Occipital lobe (tissue), 2 donors: ENCODE measurements around the gene PIK3R6. TPM values are rescaled to one million over a fixed set of nuclear protein-coding genes. Genes with fewer than 3 reads are reported as not detected.
"Not testable (repeated sequence)": the region's sequence is repeated elsewhere in the genome, so short reads cannot be mapped to it uniquely, and the experiment has no call there.

Source experiments
- DNase-seq: peaks from one replicate; lab custom pipeline; 2025; lab: John Stamatoyannopoulos, UW
- total RNA-seq: library from RNA; depleted of rRNA; stranded (reverse); fragments of >200 nt; gene quantifications from one replicate; pipeline ENCODE4 v1.2.3, GENCODE V29; 2014

The PIK3R6 gene
- total RNA-seq, 1 donor from 2014 or later = 0.47 TPM

DNA sequence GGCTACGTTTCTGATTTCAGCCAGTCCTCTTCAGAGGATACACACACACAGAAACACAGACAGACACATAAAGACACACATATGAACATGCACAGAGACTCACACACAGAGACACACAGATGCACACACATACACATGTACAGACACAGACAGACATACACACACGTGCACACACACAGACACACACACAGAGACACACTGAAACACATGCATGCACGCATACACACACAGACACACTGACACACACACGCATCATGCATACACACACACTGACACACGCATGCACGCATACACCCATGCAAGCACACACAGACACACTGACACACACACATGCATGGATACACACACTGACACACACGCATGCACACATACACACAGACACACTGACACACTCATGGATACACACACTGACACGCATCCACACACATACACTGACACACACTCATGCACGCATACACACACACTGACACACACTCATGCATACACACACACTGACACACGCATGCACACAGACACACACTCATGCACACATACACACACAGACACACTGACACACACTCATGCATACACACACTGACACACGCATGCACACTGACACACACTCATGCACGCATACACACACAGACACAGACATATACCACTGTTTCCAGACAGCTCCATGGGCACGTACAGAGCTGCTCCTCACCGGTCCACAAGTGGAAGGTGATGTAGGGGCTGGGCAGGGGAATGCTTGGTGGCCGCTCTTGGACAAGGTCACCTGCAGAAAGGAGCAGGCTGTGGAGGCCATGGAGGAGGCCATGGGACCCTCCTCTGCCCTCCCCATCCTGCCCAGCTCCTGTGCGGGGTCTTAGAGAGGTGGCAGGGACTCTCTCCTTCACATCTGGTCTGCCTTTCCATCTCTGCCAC is 38.2 kb downstream of the PIK3R6 start:
- no peak for DNase-seq

DNA sequence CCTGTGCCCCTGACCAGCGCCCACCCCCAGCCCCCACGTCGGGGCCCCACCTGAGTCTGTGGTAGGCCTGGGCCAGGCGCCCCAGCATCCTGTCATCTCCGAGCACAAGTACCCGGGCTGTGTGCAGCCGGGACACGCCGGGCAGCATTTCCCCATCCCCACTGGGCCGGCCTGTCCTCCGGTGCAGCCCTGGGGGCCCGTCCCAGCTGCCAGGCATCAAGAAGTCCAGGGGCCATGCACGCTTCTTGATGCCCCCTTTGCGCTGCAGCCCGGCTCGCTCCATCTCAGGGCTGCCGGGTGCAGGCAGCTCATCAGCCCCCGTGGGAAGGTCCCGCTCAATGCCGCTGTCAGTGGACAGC is 39.0 kb downstream of the PIK3R6 start:
- DNase-seq = no peak

DNA sequence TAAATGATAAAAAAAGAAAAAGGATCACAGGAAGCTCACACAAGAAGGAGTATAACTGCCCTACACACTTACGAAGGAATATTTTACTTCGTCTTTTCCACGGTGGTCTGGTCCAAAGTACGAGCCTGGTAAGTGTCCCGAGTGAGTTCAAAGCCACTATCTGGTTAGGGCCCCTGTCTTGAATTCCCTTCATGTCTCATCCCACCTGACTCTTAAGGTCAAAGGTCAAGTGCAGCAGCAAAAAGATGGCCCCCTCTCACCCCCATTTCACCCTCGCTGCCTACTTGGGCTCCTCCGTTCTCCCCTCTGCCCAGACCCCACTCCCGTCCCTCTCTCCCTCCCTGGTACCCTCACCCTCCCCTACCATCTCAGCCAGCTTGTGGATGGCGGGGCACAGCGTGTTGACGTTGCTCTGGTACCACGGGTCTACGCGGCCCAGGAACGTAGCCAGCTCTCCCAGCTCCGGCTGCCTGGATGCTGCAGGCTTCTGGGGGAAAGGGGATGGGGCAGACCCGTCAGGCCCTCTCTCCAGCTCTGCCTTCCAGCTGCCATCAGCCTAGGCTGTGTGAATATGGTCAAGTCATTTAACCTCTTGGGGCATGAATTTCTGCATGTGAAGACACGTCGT is 40.6 kb downstream of the PIK3R6 start:
- no peak for DNase-seq

DNA sequence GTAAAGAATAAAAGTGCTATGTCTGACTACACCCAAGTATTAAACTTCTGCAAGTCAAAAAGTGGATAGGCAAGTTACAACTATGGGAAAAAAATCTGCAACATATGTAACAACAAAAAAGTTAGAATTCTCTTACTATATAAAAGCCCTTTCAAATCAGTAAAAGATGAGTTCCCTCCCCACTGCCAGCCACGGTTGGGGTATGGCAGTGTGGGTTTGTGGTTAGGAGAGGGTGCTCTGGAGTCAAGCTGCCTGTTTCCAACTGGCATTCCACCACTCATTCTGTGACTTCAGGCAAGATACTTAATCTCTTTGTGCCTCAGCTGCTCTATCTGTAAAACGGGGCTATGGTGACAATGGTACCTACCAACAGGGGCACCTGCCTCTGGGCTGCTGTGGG is 41.7 kb downstream of the PIK3R6 start:
- no peak for DNase-seq

DNA sequence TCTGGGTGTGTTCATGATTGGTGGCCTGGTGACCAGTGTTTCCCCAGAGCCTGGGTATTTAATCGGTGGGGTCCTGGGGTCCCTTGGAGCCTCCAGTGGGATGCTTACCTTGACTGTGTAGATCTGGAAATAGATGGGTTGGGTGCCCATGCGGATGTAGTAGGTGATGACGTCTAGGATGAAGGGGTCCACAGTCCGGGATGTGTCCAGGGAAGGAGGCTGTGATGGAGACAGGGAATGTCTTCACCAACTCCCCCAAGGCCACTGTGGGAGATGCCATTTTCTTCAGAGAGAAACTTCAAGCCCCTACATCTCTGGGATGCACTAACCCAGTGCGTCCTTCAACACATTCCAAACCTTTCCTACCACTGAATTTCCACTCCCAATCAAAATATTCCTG is 44.2 kb downstream of the PIK3R6 start:
- no peak for DNase-seq

DNA sequence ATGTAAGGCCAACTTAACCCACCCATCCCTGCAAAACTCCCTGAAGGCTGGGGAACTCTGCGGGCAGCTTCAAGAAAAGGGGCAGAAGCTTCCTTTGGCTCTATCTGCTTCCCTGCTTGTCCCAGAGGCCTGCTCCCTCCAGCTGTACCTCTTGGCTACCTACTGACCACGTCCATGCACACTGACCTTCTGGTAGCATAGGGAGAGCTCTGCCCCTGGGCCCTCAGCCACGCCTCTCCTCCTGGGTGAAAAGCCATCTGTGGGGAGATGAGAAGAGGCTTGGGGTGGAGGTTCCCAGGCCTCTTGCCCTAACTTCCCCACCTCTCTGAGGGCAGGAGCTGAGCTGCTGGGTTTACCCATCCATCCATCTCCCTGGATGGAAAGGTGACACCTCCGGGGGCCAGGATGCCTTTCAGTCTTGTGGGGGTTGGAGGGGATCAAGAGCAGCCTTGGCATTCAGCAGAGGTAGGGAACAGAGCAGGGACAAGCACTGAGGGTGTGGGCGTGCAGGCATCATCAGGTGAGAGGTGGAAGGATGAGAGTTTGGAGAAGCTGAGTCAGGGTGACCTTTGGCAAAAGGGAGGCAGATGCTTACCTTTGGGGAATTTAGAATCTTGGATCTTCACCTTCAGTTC is 45.0 kb downstream of the PIK3R6 start:
- no peak for DNase-seq

DNA sequence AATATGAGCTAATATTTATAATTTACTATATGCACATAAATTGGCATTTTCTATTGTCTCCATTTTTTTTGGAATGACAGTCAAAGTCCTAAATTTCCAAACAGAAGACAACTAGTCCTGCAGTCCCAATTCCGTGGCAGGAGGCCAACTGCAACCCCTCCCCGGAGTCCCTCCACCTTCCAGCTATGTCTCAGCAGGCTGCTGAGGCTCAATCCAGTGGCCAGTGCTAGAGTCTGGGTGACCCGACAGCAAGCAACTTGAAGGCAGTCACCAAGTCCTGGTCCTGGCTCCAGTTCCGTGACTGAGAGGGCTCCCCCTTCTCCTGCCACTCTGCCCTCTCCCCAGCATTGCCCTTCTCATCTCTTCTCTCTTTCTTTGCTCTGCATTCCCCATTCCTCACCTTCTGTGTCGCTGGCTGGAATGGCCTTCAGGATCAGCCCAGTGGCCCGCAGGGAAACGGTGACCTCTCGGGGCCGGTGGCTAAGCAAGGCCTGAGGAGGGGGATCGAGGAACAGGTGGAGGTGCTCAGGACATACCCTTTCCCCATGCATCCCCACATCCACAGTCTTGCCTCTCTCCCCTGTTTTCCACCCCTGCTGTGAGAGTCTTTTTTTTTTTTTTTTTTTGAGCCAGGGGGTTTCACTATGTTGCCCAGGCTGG is 45.9 kb downstream of the PIK3R6 start:
- DNase-seq = no peak

DNA sequence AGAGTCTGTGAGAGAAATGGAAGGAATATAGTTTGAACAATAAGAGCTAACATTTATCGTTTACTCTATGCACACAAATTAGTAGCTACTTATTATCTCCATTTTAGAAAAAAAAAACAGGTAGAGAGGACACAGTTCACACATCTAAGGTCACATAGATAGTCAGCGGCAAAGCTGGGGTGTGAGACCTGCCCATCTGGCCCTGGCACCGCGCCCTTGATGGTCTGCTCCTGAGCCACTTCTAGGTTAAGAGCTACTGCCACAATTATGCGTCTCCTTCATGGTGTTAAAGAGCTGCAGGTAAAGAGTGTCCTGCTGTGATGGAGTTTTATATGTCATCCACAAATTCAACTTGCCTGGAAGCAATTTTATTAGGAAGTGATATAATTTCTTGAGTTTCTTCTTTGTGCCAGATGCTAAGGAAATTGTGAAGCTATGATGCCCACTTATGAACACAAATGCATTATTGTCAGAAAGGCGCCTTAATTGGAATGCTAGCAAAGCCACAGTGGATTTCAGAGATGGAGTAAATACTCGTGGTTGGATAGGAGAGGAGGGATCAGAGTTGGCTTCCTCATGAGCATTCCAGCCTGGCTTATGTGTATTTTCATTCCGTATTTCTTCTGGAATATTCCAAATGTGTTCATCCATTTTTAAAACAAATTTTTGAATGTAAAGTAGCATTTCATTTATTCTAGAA is 47.0 kb downstream of the PIK3R6 start:
- DNase-seq = no peak

DNA sequence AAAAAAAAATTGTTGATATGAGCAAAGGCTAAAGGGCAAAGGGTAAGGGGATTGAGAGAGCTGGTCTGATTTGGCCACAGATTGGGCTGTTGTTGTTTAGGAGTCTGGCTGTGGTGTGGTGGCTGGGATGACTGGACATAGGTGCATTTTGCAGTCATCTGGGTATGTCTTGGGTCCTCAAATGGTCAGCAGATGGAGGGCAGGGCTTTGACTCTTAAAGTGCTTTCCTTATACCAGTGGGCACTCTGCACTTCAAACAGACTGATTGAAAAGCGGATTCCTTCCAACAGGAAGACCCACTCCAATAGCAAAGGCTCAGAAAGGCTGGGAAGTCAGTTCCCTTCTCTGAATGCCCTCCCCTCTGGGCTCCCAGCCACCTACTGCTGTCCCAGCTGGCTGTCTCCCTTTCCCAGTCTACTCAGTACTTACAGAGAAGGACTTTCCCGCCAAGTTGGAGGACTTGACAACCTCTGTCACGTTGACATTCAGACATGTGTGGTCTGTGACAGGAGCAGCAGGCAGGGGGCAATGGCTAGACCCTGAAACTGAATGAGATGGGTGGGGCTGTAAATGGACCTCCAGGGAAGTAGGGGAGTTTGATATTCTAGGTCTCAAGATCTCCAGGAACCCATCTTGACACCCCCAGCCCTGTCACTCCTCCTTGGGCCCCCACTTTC is 48.7 kb downstream of the PIK3R6 start:
- no peak for DNase-seq

DNA sequence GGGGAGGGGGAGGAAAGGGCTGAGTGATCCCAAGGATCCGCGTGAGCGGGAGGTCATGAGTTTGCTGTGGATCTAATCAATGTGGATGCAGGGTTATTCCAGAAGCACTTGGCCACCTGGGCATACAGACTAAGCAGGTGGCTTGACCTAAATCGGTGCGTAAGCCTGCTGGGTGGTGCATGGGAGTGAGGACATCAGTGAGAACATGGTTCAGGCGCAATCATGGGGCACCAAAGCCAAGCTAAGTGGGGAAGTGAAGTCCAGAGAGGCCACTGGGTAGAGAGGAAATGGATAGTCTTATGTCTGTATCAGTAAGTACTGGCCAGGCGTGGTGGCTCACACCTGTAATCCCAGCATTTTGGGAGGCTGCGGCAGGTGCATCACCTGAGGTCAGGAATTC is 49.4 kb downstream of the PIK3R6 start:
- DNase-seq = no peak

DNA sequence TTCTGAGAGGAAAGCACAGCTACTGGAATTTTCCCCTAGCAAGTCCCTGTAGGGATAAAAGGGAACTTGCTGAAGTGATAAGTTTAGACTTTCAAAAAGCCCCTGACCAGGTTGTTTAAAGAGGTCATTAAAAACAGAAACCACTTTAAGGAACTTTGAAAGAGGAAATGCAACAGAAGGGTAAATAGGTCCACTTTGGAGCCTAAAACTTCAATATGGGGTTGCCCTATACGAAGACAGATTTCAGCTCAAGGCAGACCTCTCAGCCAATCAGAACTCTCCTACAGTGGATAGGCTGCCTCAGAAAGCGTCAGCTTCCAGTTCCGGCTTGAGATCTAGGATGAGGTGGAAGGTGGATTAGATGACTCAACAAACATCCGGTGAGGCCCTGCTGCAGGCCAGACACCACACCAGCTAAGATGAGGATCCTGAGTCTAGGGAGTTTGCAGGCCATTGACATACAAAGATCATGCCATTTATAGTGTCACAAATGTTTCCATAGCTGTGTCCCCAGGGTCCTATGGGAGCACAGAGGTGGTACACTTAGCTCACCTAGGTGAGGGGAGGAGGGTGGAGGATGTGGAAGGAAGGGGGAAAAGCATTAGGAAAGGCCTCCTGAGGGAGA is 60.4 kb downstream of the PIK3R6 start:
- DNase-seq = no peak

DNA sequence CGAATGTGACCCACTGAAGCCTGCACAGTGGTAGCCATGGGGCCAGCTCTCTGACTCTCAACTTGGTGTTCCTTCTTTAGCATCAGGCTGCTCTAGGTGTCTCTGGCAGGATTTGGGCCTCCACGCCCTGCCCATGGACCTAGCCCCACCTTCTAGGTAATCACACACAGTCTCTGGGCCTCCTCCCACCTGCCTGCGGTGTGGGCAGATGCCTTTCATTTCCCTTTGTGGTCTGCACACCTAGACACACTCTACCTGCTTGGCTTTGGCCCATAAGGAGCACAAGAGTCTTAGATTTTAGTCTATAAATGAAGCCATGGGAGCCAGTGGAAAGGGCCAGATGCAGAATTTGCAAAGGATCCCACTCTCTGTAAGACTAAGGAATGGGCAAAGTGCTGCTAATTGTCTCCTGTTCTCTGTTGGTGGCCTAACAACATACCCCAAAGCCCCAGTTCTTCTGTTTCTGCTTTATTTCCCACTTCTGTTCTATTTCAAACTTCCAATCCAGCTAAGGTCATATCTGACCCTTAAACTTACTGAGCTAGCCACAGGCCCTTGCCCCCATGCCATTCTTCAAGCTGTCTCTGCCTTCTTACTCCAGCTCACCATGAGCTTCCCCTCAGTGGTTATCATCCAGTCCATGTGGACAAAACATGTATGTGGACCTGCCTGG is 61.1 kb downstream of the PIK3R6 start:
- no peak for DNase-seq

DNA sequence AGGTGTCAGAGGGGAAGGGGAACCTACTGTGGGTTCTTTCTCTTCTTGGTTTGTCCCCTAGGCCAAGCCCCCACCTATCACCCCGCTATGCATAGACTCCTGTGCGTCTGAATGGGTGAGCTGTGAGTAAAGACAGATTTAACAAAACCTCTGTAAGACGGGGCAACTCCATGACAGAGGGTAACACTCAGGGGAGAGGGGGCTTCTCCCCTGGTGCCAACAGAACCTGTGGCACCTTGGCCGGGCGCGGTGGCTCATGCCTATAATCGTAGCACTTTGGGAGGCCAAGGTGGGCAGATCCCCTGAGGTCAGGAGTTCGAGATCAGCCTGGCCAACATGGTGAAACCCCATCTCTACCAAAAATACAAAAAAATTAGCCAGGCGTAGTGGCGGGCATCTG is 62.1 kb downstream of the PIK3R6 start:
- DNase-seq = not testable (repeated sequence)

DNA sequence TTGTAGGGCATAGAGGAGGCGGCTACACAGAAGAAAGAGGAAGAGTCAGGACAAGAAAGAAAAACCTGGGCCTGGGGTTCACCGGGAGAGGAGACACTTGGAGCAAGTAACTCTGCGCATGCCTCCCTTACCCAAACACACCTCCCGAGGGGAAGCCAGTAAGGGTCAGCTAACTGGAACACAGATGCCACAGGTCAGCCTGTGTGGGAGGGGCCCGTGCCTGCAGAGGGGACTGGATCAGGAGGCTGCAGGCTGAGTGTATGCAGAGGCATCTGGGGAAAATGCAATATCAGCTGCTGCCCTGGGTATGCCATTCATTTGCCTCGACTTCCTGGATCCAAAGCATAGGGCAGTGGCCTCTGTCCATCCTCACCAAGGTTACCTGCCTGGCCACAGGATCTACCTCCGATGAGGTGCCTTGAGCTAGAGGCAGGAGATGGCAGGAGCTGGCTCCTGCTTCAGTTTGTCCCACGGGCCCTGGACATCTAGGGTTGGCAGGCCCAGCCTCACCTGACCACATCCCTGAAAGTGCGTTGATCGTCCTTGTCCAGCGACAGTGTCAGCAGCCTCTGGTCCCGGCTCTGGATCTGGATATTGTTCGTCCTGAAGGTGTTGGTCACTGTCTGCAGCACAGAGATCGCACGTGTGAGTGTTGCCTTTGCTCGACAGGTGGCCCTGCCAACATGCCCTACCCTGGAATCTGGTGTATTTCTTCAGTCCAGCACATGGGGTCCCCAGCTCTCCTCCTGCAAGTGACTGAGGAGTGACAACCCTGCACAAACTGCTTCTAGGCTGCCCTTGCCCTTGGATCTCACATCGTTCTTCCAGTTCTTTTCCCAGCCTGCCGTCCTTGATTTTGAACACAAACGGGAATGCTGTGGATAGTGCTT is 63.7 kb downstream of the PIK3R6 start:
- DNase-seq = no peak

DNA sequence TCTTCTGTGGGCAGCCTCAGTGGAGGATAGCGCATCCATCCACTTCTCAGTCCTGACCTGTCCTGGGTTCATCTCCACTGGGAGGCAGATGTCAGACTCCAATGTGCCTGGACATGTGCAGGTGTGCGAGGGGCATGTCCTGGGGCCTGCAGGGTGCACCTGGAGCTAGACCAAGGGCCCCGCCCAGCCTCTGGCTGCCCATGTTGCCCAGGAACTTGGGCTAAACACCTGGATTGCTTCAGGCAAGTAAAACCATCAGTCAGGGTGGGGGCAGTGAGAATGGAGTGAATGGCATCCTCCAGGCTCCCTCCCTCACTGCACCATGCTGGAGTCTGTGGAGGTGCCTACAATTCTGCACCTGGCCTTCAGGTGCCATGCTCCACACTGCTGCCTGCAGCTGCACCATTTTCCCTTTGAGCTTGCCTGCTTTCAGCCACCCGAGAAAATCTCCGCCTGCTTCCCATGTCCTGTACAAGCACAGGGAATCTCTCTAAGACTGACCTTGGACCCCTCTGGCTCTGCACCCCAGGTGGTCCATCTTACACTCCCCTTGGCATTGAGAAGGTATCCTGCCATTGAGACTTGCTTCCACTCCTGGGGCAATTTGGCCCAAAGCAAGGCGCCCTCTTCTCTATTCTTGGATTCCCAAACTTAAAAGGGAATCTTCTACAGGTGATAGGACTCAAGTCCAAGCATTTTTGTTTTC is 66.2 kb downstream of the PIK3R6 start:
- no peak for DNase-seq

DNA sequence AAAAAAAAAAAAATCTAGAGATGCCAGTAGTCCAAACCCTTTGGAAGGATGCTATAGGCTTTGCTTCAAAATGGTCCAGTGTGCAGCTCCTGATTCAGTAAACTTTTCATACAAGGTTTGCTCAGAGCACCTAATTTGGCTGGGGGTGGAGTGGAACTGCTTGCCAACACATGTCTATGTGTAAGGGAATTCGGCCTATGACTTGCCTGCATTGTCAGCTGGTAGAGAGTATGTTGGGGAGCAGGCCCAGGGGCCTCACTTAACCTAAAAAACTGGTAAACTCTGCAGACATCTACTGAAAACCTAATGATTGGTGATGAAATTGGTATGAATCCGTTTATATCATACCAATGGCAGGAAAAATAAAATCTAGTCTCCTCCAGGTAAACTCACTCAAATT is 66.8 kb downstream of the PIK3R6 start:
- no peak for DNase-seq

DNA sequence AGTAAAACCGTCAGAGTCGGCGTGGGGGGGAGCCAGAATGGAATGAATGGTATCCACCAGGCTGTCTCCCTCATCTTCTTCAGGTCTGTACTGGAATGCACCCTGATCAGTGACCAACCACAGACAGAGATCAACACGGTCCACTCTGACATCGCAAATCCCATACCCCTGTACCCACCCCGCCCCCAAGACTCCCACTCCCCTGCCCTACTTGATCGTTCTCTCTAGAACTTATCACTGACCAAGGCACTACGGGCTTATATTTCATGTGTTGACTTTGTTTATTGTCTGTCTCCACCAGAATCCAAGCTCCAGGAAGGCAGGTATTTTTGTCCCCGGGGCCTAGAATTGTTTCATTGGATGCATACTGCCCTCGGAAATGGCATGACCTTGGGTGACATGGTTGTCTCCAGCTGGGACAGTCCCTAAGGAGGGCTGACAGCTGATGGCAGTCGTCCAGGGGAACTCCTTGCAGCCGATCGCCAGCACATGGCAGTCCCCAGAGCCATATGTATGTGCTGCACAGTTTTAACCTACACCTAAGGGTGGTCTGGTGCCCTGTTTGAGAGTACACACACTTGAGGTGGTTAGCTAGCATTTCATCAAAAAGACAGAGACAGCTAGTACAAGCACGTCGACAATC is 67.8 kb downstream of the PIK3R6 start:
- no peak for DNase-seq
